ENCODE data around the gene PPARG.

DNA sequence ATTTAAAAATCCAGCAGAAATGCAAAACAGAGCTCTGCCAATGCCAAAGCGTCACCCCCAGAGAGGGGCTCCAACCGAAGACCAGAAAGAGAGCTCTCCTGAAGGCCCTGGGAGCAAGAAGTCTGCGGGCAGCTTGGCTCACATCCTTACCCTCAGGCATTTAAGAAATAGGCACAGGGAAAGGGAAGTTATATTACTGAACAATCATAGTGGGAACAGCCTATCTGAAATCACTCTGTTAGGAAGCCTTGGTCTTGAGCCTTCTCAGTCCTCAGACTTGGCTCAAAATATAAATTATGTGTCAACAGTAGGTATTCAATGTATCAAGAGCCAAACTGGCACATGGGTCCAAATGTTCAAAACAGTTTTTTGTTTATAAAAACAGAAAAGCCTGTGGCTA lies 10.3 kb upstream of the PPARG start:
- no peak for TF ChIP-seq POLR2A (IDR thresholded peaks at IDR 0.05; ENCODE audit: low read depth, low read length)
- no peak for TF ChIP-seq POLR2AphosphoS5 (IDR thresholded peaks at IDR 0.05; ENCODE audit: low read depth, low read length)
- TF ChIP-seq TAF1 (IDR thresholded peaks at IDR 0.05; ENCODE audit: borderline replicate concordance, low read depth, low read length) = no peak
